Measurements from ENCODE around the gene PGA5. TPM values are rescaled to one million over a fixed set of nuclear protein-coding genes. Genes with fewer than 3 reads are reported as not detected.
"Not testable (repeated sequence)": the region's sequence is repeated elsewhere in the genome, so short reads cannot be mapped to it uniquely, and the experiment has no call there.

PGA5 gene
- total RNA-seq, 4 donors from 2014 or later = 0.55 to 15.0 TPM; not detected in 2

DNA sequence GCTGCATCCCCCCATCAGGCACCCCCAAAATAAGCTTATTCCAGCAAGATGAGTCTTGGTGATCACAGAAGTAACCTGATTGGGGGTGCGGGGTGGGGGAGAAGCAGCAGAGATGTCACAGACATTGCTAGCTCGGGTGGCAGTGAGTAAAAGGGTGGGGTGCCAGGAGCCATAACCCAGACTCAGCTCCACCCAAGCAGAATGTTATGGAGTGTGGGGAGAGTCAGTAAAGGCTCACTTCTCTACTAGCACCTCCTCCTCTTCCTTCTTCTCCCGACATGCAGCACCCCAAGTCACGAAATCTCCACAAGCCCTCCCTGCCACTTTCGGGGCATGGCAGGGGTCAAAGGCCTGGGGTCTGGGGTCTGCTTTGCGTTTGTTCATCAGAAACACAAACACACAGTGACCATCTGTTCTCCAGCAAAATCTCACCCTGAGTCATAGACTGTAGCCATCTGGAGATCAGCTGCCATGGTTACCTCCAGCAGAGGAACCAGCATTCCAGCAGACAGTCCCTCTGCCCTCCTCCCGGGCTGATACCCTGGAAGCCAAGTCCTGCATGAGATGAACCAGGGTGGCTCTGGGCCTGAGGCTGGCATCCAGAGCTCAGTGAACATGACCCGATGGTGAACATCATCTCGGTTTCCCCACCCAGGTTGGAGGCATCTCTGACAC is 33.2 kb upstream of the PGA5 start:
- H3K27ac ChIP-seq; intact Hi-C loops (cut with DNase I; ENCODE audit: low total_unique reads); H3K4me3 ChIP-seq; H3K9me3 ChIP-seq; DNase-seq; H3K27me3 ChIP-seq; H3K4me1 ChIP-seq; H3K36me3 ChIP-seq; in situ Hi-C loops (cut with MboI; ENCODE audit: low pct_ligation_motif_present in 1 of 4, low pct_unique_long_range_greater_than_20kb in 1 of 4, low sequenced_read_pairs in 3 of 4): not testable (repeated sequence)
- WGBS, 2 donors (ENCODE audit: low coverage in 1 of 2) = no CpG with 5 or more reads among the region's 9 CpGs

GRCh38 chr11:61210629-61211028 is 30.3 kb upstream of the PGA5 start:
- H3K27me3 ChIP-seq; H3K4me3 ChIP-seq; H3K4me1 ChIP-seq; DNase-seq; H3K9me3 ChIP-seq; H3K36me3 ChIP-seq; intact Hi-C loops (cut with DNase I; ENCODE audit: low total_unique reads); in situ Hi-C loops (cut with MboI; ENCODE audit: low pct_ligation_motif_present in 1 of 4, low pct_unique_long_range_greater_than_20kb in 1 of 4, low sequenced_read_pairs in 3 of 4); H3K27ac ChIP-seq: not testable (repeated sequence)
- WGBS, 2 donors (ENCODE audit: low coverage in 1 of 2) = no CpG with 5 or more reads among the region's 6 CpGs

DNA sequence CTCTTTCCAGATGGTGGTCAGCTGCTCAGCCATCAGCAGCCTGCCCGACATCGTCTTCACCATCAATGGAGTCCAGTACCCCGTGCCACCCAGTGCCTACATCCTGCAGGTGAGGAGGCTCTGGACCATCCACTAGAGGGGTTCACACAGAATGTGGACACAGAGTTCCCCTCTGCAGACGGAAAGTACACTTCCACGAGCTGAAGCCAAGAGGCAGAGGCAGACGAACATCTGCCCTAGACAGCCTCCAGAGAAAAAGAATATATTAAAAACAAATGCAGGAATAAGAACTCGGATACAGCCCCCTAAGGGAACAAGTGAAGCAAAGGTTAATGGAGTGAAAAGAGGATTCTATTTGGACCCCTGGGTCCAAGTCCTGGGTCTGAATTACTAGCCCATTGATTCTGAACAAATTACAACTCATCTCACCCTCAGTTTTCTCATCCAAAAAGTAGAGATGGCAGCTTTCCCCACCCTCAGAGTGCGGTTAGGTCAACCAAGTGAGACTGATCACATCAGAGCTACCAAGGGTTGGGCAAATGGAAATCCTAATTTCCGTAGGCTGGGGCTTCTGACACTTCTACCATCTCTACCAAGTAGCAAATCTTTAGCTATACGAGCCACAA is 29.5 kb upstream of the PGA5 start:
- H3K27ac ChIP-seq; in situ Hi-C loops (cut with MboI; ENCODE audit: low pct_ligation_motif_present in 1 of 4, low pct_unique_long_range_greater_than_20kb in 1 of 4, low sequenced_read_pairs in 3 of 4); H3K36me3 ChIP-seq; H3K27me3 ChIP-seq; H3K9me3 ChIP-seq; H3K4me1 ChIP-seq; intact Hi-C loops (cut with DNase I; ENCODE audit: low total_unique reads); DNase-seq; H3K4me3 ChIP-seq: not testable (repeated sequence)
- 69 to 71% methylated on average over 6 of the region's 10 CpGs for WGBS, 2 donors (ENCODE audit: low coverage in 1 of 2)

DNA sequence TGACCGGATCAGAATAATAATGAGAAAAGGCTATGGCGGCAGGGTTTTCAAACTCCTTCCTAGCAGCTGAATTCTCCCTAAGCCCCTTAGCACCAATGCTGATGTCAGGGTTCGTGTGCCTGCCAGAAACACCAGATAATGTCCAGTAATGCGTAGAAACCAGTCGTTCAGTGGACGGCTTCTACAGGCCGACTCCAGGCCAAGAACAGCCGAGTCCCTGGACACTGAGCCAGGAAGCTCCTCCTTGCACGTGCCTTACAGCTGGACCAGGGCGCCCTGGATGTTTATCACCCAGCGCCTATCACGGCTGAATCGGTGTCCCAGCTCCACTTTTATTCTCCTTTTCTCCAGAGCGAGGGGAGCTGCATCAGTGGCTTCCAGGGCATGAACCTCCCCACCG is 28.8 kb upstream of the PGA5 start:
- DNase-seq; H3K4me3 ChIP-seq; H3K4me1 ChIP-seq; H3K36me3 ChIP-seq; H3K27ac ChIP-seq; intact Hi-C loops (cut with DNase I; ENCODE audit: low total_unique reads); H3K9me3 ChIP-seq; H3K27me3 ChIP-seq; in situ Hi-C loops (cut with MboI; ENCODE audit: low pct_ligation_motif_present in 1 of 4, low pct_unique_long_range_greater_than_20kb in 1 of 4, low sequenced_read_pairs in 3 of 4): not testable (repeated sequence)
- no CpG with 5 or more reads among the region's 15 CpGs for WGBS, 2 donors (ENCODE audit: low coverage in 1 of 2)

DNA sequence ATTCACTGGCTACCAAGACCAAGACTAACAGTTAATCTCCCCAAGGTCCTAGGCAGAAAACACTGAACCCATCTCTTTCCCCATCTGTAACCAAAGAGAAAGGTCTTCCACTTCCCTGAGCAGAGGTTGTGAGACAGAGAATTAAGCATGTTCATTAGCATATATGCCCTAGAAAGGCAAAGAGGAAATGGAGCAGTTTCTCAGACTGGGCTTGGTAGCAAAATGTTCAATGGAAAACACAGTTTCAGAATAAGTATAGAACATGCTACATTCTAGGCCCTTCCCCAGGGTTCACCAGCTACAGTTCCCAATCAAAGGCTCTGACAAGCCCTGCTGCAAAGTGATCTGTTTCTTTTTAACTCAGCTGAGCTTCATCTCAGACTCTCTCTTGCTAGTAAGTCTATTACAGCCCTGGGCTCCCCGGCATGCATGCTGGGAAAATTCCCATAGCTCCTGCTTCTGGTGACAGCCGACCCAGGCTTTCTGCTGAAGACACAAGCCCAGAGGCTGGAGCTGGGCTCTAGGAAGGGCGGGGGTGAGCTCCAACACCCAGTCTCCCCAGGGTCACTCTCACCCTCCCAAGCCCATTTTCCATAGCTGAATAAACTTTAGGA is 27.2 kb upstream of the PGA5 start:
- H3K27ac ChIP-seq; H3K27me3 ChIP-seq; H3K4me1 ChIP-seq; in situ Hi-C loops (cut with MboI; ENCODE audit: low pct_ligation_motif_present in 1 of 4, low pct_unique_long_range_greater_than_20kb in 1 of 4, low sequenced_read_pairs in 3 of 4); DNase-seq; H3K4me3 ChIP-seq; H3K36me3 ChIP-seq; H3K9me3 ChIP-seq; intact Hi-C loops (cut with DNase I; ENCODE audit: low total_unique reads): not testable (repeated sequence)
- no CpG with 5 or more reads among the region's 3 CpGs for WGBS, 2 donors (ENCODE audit: low coverage in 1 of 2)

GRCh38 chr11:61218306-61218705 is 22.7 kb upstream of the PGA5 start:
- intact Hi-C loops (cut with DNase I; ENCODE audit: low total_unique reads); H3K36me3 ChIP-seq; H3K27ac ChIP-seq; DNase-seq; H3K27me3 ChIP-seq; H3K4me1 ChIP-seq; H3K4me3 ChIP-seq; H3K9me3 ChIP-seq; in situ Hi-C loops (cut with MboI; ENCODE audit: low pct_ligation_motif_present in 1 of 4, low pct_unique_long_range_greater_than_20kb in 1 of 4, low sequenced_read_pairs in 3 of 4): not testable (repeated sequence)
- WGBS, 2 donors (ENCODE audit: low coverage in 1 of 2) = no CpG with 5 or more reads among the region's 4 CpGs

DNA sequence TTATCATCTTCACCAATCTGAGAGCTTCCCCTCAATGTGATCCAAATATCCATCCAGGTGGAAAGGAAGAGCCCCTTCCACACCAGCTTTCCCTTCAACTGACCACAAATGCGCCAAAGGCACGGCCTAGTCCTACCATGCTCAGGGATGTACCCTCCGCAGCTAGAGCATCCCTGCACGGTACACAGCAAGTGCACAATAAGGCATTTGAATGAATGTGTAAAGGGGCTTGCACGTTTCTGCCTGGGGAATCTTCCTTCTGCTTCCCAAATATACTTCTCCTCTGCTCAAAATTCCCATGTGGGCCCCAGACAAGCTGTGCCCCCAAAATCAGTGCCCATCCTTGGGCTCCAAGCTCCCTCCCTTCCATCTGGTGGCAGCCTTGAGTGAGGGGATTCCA is 22.0 kb upstream of the PGA5 start:
- intact Hi-C loops (cut with DNase I; ENCODE audit: low total_unique reads); DNase-seq; H3K4me3 ChIP-seq; in situ Hi-C loops (cut with MboI; ENCODE audit: low pct_ligation_motif_present in 1 of 4, low pct_unique_long_range_greater_than_20kb in 1 of 4, low sequenced_read_pairs in 3 of 4); H3K27ac ChIP-seq; H3K4me1 ChIP-seq; H3K9me3 ChIP-seq; H3K36me3 ChIP-seq; H3K27me3 ChIP-seq: not testable (repeated sequence)
- 78% methylated on average over 5 of the region's 5 CpGs; no CpG with 5 or more reads in 1 of the 2 donors for WGBS, 2 donors (ENCODE audit: low coverage in 1 of 2)

- H3K4me1 ChIP-seq; H3K36me3 ChIP-seq; H3K9me3 ChIP-seq; in situ Hi-C loops (cut with MboI; ENCODE audit: low pct_ligation_motif_present in 1 of 4, low pct_unique_long_range_greater_than_20kb in 1 of 4, low sequenced_read_pairs in 3 of 4); DNase-seq; H3K27ac ChIP-seq; intact Hi-C loops (cut with DNase I; ENCODE audit: low total_unique reads); H3K27me3 ChIP-seq; H3K4me3 ChIP-seq: not testable (repeated sequence)
- no CpG with 5 or more reads among the region's 8 CpGs for WGBS, 2 donors (ENCODE audit: low coverage in 1 of 2)
These were observed 18.9 kb upstream of the PGA5 start, which contains the start of gene PGA4 for GRCh38 chr11:61222047-61222446. Gene PGA4, plus strand, starts transcription at chr11:61222347. Its CDS starts 54 bp downstream, at chr11:61222401.

DNA sequence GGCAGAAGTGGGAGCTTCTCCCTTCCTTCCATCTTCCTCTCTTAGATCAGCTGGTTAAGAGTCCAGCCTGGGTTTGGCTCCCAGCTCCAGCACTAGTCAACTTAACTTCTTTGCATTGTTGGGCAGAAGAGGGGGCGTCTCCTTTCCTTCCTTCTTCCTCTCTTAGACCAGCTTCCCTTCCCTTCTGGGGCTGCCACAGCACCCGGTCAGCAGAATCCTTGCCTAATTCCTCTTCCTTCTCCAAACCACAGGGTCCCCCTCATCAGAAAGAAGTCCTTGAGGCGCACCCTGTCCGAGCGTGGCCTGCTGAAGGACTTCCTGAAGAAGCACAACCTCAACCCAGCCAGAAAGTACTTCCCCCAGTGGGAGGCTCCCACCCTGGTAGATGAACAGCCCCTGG is 18.3 kb upstream of the PGA5 start:
- H3K27ac ChIP-seq; DNase-seq; H3K9me3 ChIP-seq; H3K36me3 ChIP-seq; intact Hi-C loops (cut with DNase I; ENCODE audit: low total_unique reads); H3K4me3 ChIP-seq; H3K27me3 ChIP-seq; H3K4me1 ChIP-seq; in situ Hi-C loops (cut with MboI; ENCODE audit: low pct_ligation_motif_present in 1 of 4, low pct_unique_long_range_greater_than_20kb in 1 of 4, low sequenced_read_pairs in 3 of 4): not testable (repeated sequence)
- WGBS, 2 donors (ENCODE audit: low coverage in 1 of 2) = no CpG with 5 or more reads among the region's 5 CpGs

DNA sequence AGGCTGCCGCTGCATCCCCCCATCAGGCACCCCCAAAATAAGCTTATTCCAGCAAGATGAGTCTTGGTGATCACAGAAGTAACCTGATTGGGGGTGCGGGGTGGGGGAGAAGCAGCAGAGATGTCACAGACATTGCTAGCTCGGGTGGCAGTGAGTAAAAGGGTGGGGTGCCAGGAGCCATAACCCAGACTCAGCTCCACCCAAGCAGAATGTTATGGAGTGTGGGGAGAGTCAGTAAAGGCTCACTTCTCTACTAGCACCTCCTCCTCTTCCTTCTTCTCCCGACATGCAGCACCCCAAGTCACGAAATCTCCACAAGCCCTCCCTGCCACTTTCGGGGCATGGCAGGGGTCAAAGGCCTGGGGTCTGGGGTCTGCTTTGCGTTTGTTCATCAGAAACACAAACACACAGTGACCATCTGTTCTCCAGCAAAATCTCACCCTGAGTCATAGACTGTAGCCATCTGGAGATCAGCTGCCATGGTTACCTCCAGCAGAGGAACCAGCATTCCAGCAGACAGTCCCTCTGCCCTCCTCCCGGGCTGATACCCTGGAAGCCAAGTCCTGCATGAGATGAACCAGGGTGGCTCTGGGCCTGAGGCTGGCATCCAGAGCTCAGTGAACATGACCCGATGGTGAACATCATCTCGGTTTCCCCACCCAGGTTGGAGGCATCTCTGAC is 14.4 kb upstream of the PGA5 start:
- in situ Hi-C loops (cut with MboI; ENCODE audit: low pct_ligation_motif_present in 1 of 4, low pct_unique_long_range_greater_than_20kb in 1 of 4, low sequenced_read_pairs in 3 of 4); H3K36me3 ChIP-seq; H3K4me1 ChIP-seq; H3K27me3 ChIP-seq; H3K27ac ChIP-seq; DNase-seq; H3K4me3 ChIP-seq; H3K9me3 ChIP-seq; intact Hi-C loops (cut with DNase I; ENCODE audit: low total_unique reads): not testable (repeated sequence)
- WGBS, 2 donors (ENCODE audit: low coverage in 1 of 2) = no CpG with 5 or more reads among the region's 10 CpGs
